Measurements from ENCODE around the gene MKNK1. TPM values are rescaled to one million over a fixed set of nuclear protein-coding genes. Genes with fewer than 3 reads are reported as not detected.
A peak's percentile ranks its signal among the peaks of the same experiment; 100 is the strongest.

MKNK1 gene
- total RNA-seq, 1 donor, result 17.7 TPM

GRCh38 chr1:46646844-46647243, 42.8 kb upstream of the MKNK1 start:
- TF ChIP-seq, protein P1, sequence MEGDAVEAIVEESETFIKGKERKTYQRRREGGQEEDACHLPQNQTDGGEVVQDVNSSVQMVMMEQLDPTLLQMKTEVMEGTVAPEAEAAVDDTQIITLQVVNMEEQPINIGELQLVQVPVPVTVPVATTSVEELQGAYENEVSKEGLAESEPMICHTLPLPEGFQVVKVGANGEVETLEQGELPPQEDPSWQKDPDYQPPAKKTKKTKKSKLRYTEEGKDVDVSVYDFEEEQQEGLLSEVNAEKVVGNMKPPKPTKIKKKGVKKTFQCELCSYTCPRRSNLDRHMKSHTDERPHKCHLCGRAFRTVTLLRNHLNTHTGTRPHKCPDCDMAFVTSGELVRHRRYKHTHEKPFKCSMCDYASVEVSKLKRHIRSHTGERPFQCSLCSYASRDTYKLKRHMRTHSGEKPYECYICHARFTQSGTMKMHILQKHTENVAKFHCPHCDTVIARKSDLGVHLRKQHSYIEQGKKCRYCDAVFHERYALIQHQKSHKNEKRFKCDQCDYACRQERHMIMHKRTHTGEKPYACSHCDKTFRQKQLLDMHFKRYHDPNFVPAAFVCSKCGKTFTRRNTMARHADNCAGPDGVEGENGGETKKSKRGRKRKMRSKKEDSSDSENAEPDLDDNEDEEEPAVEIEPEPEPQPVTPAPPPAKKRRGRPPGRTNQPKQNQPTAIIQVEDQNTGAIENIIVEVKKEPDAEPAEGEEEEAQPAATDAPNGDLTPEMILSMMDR (IDR thresholded peaks at IDR 0.05; ENCODE audit: insufficient read depth, low read length), result no peak
- H3K4me3 ChIP-seq (ENCODE audit: low read depth, low read length), result no peak overlapping the region
- DNase-seq (ENCODE audit: low read depth), result peak; percentile 55

DNA sequence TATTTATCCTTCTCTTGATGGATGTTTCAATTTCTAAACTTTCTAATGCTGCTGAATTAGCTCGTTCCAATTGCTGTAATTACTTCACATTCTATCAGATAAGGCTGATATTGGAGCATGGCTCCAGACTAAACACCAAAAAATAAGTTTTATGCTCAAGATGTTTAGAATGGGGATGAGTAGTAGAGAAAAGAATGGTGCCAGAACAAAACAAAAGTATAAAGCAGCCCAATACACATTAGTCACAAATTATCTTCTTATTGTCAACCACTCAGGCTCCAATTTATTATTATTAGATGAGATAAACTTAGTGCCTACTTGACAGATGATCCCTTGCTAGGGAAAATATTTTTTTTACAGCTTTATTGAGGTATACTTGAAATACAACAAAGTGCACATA, 42.3 kb upstream of the MKNK1 start:
- TF ChIP-seq, protein P1 (IDR thresholded peaks at IDR 0.05; ENCODE audit: insufficient read depth, low read length), result no peak
- no peak overlapping the region for H3K4me3 ChIP-seq (ENCODE audit: low read depth, low read length)
- peak; percentile 32 for DNase-seq (ENCODE audit: low read depth)

GRCh38 chr1:46645815-46646214, 41.7 kb upstream of the MKNK1 start:
- no peak for DNase-seq (ENCODE audit: low read depth)
- TF ChIP-seq, protein P1 (IDR thresholded peaks at IDR 0.05; ENCODE audit: insufficient read depth, low read length), result no peak
- no peak overlapping the region for H3K4me3 ChIP-seq (ENCODE audit: low read depth, low read length)

DNA sequence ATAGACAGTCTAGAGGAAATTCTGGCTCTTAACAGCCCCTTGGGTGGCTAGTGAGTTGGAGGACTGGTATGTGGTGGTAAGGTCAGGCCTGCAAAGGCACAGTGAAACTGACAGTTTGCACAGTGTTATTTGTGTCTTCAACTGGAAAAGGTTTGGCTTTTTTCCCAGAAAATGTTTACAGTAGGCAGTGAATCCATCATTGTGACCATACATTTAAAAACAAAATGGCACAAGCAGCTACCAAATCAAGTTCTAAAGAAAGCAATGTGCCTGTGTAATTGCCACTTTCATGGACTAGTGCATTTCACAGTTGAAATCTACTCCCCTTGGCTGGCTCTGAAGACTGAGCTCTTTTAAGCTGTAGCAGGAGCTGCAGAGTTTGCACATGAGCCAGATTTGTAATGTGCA, 39.3 kb upstream of the MKNK1 start:
- DNase-seq (ENCODE audit: low read depth), result peak; percentile 75
- TF ChIP-seq, protein P1 (IDR thresholded peaks at IDR 0.05; ENCODE audit: insufficient read depth, low read length), result no peak
- H3K4me3 ChIP-seq (ENCODE audit: low read depth, low read length), result no peak overlapping the region

- TF ChIP-seq, protein P1 (IDR thresholded peaks at IDR 0.05; ENCODE audit: insufficient read depth, low read length), result no peak
- H3K4me3 ChIP-seq (ENCODE audit: low read depth, low read length), result no peak overlapping the region
- DNase-seq (ENCODE audit: low read depth), result no peak
These were observed 38.1 kb upstream of the MKNK1 start for GRCh38 chr1:46642115-46642680.

DNA sequence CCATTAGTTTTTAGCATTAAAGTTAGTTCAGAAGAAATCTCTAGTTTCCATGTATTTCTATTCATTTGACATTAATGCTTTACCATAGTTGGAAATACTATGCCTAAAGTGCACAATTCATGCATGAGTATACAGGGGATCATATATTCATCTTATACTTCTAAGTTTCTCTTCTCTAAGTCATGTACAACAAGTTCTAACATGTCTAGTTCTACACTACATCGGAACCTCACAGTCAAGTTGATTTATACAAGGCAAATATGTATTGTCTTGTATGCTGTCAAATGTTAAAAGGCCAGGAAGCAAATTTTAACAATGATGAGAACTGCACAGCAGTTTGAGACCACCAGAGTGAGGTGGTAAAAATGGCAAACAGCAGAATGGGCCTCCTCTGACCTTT, 35.5 kb upstream of the MKNK1 start:
- DNase-seq (ENCODE audit: low read depth), result no peak
- no peak overlapping the region for H3K4me3 ChIP-seq (ENCODE audit: low read depth, low read length)
- TF ChIP-seq, protein P1 (IDR thresholded peaks at IDR 0.05; ENCODE audit: insufficient read depth, low read length), result no peak

- no peak overlapping the region for H3K4me3 ChIP-seq (ENCODE audit: low read depth, low read length)
- DNase-seq (ENCODE audit: low read depth), result no peak
- TF ChIP-seq, protein P1 (IDR thresholded peaks at IDR 0.05; ENCODE audit: insufficient read depth, low read length), result no peak
These were observed 34.9 kb upstream of the MKNK1 start for GRCh38 chr1:46638921-46639320.
